Stimulated activated CD8-positive, alpha-beta memory T cell treated with anti-CD3 and anti-CD28 coated beads, Interleukin-4, amount 100 ng/mL, for 48 hours (primary cell): ENCODE measurements around the gene PDE4B.
A peak's percentile ranks its signal among the peaks of the same experiment; 100 is the strongest.

Source experiments
- DNase-seq: peaks from one replicate; pipeline ENCODE4 v3.0.0-alpha.2; 2020

Gene PDE4B

GRCh38 chr1:66326867-66327266, 534.2 kb downstream of the PDE4B start:
- no peak for DNase-seq

- DNase-seq, result no peak
Observed at GRCh38 chr1:66327588-66327987, 534.9 kb downstream of the PDE4B start.

- no peak for DNase-seq
Observed at GRCh38 chr1:66328896-66329295, 536.2 kb downstream of the PDE4B start.

- DNase-seq, result no peak
Observed at GRCh38 chr1:66330722-66331141, 538.0 kb downstream of the PDE4B start.

- peak; percentile 66 for DNase-seq
Observed at GRCh38 chr1:66331658-66332547, 539.2 kb downstream of the PDE4B start.

GRCh38 chr1:66332548-66332901, 539.8 kb downstream of the PDE4B start:
- DNase-seq, result no peak

- DNase-seq, result no peak
Observed at GRCh38 chr1:66333466-66334199, 540.9 kb downstream of the PDE4B start.

GRCh38 chr1:66334318-66334717, 541.6 kb downstream of the PDE4B start:
- DNase-seq, result no peak

GRCh38 chr1:66335125-66335524, 542.4 kb downstream of the PDE4B start:
- DNase-seq, result no peak

- DNase-seq, result peak; percentile 76
Observed at GRCh38 chr1:66335859-66336640, 543.4 kb downstream of the PDE4B start.

- peak; percentile 30 for DNase-seq
Observed at GRCh38 chr1:66336641-66336990, 543.9 kb downstream of the PDE4B start.

GRCh38 chr1:66337249-66337648, 544.6 kb downstream of the PDE4B start:
- no peak for DNase-seq

- DNase-seq, result no peak
Observed at GRCh38 chr1:66339944-66340343, 547.2 kb downstream of the PDE4B start.

- DNase-seq, result no peak
Observed at GRCh38 chr1:66341446-66342089, 548.9 kb downstream of the PDE4B start.

- DNase-seq, result peak; percentile 34
Observed at GRCh38 chr1:66342707-66343106, 550.0 kb downstream of the PDE4B start.

- DNase-seq, result no peak
Observed at GRCh38 chr1:66343569-66344325, 551.1 kb downstream of the PDE4B start.

- DNase-seq, result no peak
Observed at GRCh38 chr1:66346057-66346795, 553.5 kb downstream of the PDE4B start.

- DNase-seq, result no peak
Observed at GRCh38 chr1:66346873-66347272, 554.2 kb downstream of the PDE4B start.

GRCh38 chr1:66348776-66349175, 556.1 kb downstream of the PDE4B start:
- DNase-seq, result no peak

- no peak for DNase-seq
Observed at GRCh38 chr1:66349242-66349641, 556.5 kb downstream of the PDE4B start.

- peak; percentile 62 for DNase-seq
Observed at GRCh38 chr1:66350001-66350547, 557.4 kb downstream of the PDE4B start.
